Measurements from ENCODE around the gene RNF220. TPM values are rescaled to one million over a fixed set of nuclear protein-coding genes. Genes with fewer than 3 reads are reported as not detected.
"Not testable (repeated sequence)": the region's sequence is repeated elsewhere in the genome, so short reads cannot be mapped to it uniquely, and the experiment has no call there.

The RNF220 gene
- total RNA-seq, 1 experiment from 2014 or later, result 153 TPM

- DNase-seq (ENCODE audit: low read depth), result peak; percentile 83
These were observed 247.5 kb downstream of the RNF220 start for GRCh38 chr1:44652445-44653106.

GRCh38 chr1:44653107-44653964, 248.3 kb downstream of the RNF220 start:
- DNase-seq (ENCODE audit: low read depth), result no peak

GRCh38 chr1:44654621-44655187, 249.6 kb downstream of the RNF220 start:
- no peak for DNase-seq (ENCODE audit: low read depth)

- DNase-seq (ENCODE audit: low read depth), result peak; percentile 25
These were observed 250.6 kb downstream of the RNF220 start for GRCh38 chr1:44655609-44656008.

GRCh38 chr1:44659566-44659965, 254.5 kb downstream of the RNF220 start:
- no peak for DNase-seq (ENCODE audit: low read depth)

GRCh38 chr1:44660176-44660575, 255.1 kb downstream of the RNF220 start:
- no peak for DNase-seq (ENCODE audit: low read depth)

GRCh38 chr1:44661781-44662682, 257.0 kb downstream of the RNF220 start:
- DNase-seq (ENCODE audit: low read depth), result no peak

- DNase-seq (ENCODE audit: low read depth), result no peak
These were observed 257.6 kb downstream of the RNF220 start for GRCh38 chr1:44662683-44663030.

GRCh38 chr1:44663417-44663816, 258.4 kb downstream of the RNF220 start:
- DNase-seq (ENCODE audit: low read depth), result no peak

GRCh38 chr1:44664730-44665370, 259.8 kb downstream of the RNF220 start:
- DNase-seq (ENCODE audit: low read depth), result no peak

GRCh38 chr1:44666719-44667118, 261.7 kb downstream of the RNF220 start:
- not testable (repeated sequence) for DNase-seq (ENCODE audit: low read depth)

- no peak for DNase-seq (ENCODE audit: low read depth)
These were observed 265.9 kb downstream of the RNF220 start for GRCh38 chr1:44670751-44671640.

- DNase-seq (ENCODE audit: low read depth), result peak; percentile 95
These were observed 267.4 kb downstream of the RNF220 start for GRCh38 chr1:44672254-44672955.

- no peak for DNase-seq (ENCODE audit: low read depth)
These were observed 268.1 kb downstream of the RNF220 start for GRCh38 chr1:44672961-44673674.

- no peak for DNase-seq (ENCODE audit: low read depth)
These were observed 268.6 kb downstream of the RNF220 start for GRCh38 chr1:44673675-44674112.

GRCh38 chr1:44674113-44675000, 269.3 kb downstream of the RNF220 start, which contains the start of the genes ARMH1 and TMEM53:
ARMH1 (plus strand) TSS chr1:44674714; CDS start chr1:44689698, 14,984 bp downstream.
TMEM53 (minus strand) TSS chr1:44674481; CDS start chr1:44674391, 90 bp downstream.
- peak; percentile 99 for DNase-seq (ENCODE audit: low read depth)

GRCh38 chr1:44675186-44675585, 270.1 kb downstream of the RNF220 start:
- no peak for DNase-seq (ENCODE audit: low read depth)
